ENCODE data around the gene UBFD1.

DNA sequence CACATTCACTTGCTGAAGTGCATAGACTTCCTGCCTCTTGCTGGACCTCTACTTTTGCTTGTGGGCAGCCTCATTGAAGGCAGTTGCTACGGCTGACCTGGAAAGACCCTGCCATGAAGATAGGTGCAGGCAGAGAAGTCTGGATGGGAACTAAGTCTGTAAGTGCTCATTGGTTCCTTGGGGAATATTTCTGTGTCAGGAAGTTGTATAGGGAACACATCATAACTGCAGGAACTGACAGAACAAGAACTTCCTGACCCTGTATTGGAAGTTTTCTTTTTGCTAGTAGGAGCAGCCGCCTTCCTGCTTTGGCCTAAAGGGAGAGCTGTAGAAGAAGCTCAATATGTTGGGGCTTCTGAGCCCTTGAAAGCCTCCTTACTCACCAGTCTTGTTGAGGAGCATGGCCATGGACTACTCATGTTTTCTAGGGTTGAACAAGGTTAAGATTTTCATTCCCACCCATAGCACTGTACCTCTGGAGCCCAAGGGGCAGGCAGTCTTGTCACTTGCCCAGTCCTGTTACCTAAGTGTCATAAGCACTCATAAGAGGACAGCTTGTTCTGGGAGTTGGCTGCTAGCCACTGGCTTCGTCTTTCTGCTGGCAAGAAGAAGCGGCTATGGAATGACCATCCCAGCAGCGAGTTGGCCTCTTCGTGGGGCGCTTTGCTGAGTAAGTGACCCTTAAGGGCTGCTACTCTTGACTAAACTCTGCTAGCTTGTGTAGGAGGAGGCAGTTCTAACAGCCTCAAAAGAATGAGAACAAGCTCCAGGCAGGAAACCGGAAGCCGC lies 7.2 kb downstream of the UBFD1 start:
- TF ChIP-seq, protein P1, sequence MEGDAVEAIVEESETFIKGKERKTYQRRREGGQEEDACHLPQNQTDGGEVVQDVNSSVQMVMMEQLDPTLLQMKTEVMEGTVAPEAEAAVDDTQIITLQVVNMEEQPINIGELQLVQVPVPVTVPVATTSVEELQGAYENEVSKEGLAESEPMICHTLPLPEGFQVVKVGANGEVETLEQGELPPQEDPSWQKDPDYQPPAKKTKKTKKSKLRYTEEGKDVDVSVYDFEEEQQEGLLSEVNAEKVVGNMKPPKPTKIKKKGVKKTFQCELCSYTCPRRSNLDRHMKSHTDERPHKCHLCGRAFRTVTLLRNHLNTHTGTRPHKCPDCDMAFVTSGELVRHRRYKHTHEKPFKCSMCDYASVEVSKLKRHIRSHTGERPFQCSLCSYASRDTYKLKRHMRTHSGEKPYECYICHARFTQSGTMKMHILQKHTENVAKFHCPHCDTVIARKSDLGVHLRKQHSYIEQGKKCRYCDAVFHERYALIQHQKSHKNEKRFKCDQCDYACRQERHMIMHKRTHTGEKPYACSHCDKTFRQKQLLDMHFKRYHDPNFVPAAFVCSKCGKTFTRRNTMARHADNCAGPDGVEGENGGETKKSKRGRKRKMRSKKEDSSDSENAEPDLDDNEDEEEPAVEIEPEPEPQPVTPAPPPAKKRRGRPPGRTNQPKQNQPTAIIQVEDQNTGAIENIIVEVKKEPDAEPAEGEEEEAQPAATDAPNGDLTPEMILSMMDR (IDR thresholded peaks at IDR 0.05; ENCODE audit: poor library complexity): no peak
- TF ChIP-seq EZH2 (IDR thresholded peaks at IDR 0.05; ENCODE audit: borderline replicate concordance): no peak

Data from hepatocyte (in vitro differentiated cells).